DND-41 (cell line): Measurements from ENCODE around the gene TAF6L.

Experiments used
- CTCF ChIP-seq: IDR thresholded peaks from 2 replicates; pipeline ENCODE4 v1.5.1; 2012; ENCODE audit warnings: borderline replicate concordance, low read length, moderate library complexity, mild to moderate bottlenecking; ENCODE audit not compliant: poor library complexity, severe bottlenecking; ENCODE audit errors: extremely low read depth
- EZH2 ChIP-seq: IDR thresholded peaks from 3 replicates; pipeline ENCODE4 v1.6.1; 2012; ENCODE audit warnings: borderline replicate concordance, low read depth, mild to moderate bottlenecking, moderate library complexity, low read length, inconsistent platforms; ENCODE audit not compliant: severe bottlenecking

- TF ChIP-seq CTCF: no peak
- TF ChIP-seq EZH2: no peak
These were observed 21.0 kb downstream of the TAF6L start for GRCh38 chr11:62792202-62792575.
